Measurements from ENCODE around the gene PDCD1. TPM values are rescaled to one million over a fixed set of nuclear protein-coding genes. Genes with fewer than 3 reads are reported as not detected.

PDCD1 gene
- total RNA-seq, 1 experiment from 2014 or later, result not detected

DNA sequence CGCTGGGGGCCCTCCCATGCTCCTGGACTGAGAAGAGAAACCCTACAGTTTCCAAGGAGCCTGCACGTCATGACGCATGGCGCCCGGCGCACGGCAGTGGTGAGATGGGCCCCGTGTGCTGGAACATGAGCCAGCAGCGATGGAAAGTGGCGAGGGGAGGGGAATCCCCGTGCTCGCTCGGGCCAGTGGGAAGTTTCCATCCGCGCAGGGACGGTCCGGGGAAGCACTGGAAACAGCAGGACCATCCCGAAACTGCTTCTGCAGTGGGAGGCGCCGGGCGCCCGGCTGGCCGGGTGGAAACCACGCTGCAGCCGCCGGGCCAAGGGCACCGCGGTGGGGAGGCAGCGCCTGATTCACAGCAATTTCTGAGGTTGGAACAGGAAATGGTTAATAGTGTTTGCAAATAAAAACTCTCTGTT is 4.9 kb upstream of the PDCD1 start:
- Mint-ChIP-seq H3K4me1 (ENCODE audit: low read depth, unreplicated experiment) (peaks cover 15% of the 10 kb centered on the region), H3K27me3 (ENCODE audit: unreplicated experiment) (peaks cover 61% of the 10 kb centered on the region), H3K4me3 (ENCODE audit: low read depth, unreplicated experiment) (no peak overlapping the region), H3K9me3 (ENCODE audit: low read depth, unreplicated experiment) (peaks cover 17% of the 10 kb centered on the region), H3K27ac (ENCODE audit: unreplicated experiment) (no peak overlapping the region), H3K36me3 (ENCODE audit: insufficient read depth, unreplicated experiment) (no peaks in the 10 kb centered on the region)
- CTCF ChIA-PET, result no interaction called here
- TF ChIP-seq, protein P1, sequence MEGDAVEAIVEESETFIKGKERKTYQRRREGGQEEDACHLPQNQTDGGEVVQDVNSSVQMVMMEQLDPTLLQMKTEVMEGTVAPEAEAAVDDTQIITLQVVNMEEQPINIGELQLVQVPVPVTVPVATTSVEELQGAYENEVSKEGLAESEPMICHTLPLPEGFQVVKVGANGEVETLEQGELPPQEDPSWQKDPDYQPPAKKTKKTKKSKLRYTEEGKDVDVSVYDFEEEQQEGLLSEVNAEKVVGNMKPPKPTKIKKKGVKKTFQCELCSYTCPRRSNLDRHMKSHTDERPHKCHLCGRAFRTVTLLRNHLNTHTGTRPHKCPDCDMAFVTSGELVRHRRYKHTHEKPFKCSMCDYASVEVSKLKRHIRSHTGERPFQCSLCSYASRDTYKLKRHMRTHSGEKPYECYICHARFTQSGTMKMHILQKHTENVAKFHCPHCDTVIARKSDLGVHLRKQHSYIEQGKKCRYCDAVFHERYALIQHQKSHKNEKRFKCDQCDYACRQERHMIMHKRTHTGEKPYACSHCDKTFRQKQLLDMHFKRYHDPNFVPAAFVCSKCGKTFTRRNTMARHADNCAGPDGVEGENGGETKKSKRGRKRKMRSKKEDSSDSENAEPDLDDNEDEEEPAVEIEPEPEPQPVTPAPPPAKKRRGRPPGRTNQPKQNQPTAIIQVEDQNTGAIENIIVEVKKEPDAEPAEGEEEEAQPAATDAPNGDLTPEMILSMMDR (IDR thresholded peaks at IDR 0.05; ENCODE audit: unreplicated experiment), result no peak
- no peak for DNase-seq
- intact Hi-C loops (cut with micrococcal nuclease; ENCODE audit: unreplicated experiment), result no loop called here
- no TSS peak for BruUV-seq (replicated peaks)

DNA sequence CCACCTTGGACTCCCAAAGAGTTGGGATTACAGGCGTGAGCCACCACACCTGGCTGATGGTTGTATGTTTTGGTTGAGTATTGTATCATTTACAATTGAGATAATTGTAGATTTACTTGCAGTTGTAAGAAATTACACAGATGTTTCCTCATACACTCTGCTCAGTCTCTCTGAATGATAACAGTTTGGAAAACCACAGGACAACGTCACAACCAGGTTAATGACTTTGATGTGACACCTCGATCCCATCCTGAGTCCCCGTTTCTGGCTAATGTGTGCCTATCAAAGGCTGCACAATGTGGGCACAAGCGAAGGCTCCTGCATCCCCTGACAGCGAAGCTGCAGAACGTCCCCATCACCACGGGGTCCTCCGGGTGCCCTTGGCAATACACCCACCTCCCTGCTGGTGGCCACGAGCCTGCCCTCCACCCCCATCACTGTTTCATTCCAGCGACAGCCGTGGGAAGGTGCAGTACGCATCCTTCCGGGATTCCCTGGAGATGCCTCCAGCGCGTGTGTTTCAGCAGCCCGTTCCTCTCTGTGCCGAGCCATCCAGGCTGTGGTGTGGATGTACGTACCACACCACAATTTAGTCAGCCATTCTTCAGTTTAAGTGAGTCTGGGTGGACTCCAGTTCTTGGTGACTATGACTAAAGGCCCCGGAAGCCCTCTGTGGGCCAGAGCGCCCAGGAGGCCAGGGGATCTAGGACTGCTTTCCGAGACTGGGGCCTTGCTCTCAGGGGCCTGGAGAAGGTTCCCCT is 4.3 kb upstream of the PDCD1 start:
- peaks cover 17% of the 10 kb centered on the region for H3K9me3 Mint-ChIP-seq (ENCODE audit: low read depth, unreplicated experiment)
- intact Hi-C loops (cut with micrococcal nuclease; ENCODE audit: unreplicated experiment), result no loop called here
- TF ChIP-seq, protein P1 (IDR thresholded peaks at IDR 0.05; ENCODE audit: unreplicated experiment), result no peak
- DNase-seq, result no peak
- CTCF ChIA-PET, result no interaction called here
- no TSS peak for BruUV-seq (replicated peaks)
- H3K27me3 Mint-ChIP-seq (ENCODE audit: unreplicated experiment), result peaks cover 61% of the 10 kb centered on the region
- no peak overlapping the region for H3K27ac Mint-ChIP-seq (ENCODE audit: unreplicated experiment)
- H3K4me1 Mint-ChIP-seq (ENCODE audit: low read depth, unreplicated experiment), result peaks cover 15% of the 10 kb centered on the region
- no peaks in the 10 kb centered on the region for H3K36me3 Mint-ChIP-seq (ENCODE audit: insufficient read depth, unreplicated experiment)
- no peak overlapping the region for H3K4me3 Mint-ChIP-seq (ENCODE audit: low read depth, unreplicated experiment)

DNA sequence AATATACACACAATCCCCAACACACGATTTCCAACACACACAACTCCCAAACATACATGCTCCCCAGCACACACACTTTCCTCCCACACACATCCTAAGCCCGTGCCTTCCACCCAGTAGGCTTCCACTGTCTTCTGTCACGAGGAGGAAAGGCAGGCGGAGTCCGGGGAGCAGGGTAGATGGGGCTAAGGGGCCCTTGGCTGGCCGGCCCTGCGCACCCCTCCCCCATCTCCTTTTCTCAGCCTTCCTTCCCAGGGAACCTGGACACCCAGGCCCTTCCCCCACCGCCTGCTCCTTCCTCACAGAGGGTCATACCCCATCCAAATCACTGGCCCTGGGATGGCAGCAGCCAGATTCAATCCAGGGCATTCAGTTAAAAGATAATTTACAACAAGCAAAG is 3.4 kb upstream of the PDCD1 start:
- CTCF ChIA-PET, result no interaction called here
- H3K4me3 Mint-ChIP-seq (ENCODE audit: low read depth, unreplicated experiment), result no peak overlapping the region
- TF ChIP-seq, protein P1 (IDR thresholded peaks at IDR 0.05; ENCODE audit: unreplicated experiment), result no peak

DNA sequence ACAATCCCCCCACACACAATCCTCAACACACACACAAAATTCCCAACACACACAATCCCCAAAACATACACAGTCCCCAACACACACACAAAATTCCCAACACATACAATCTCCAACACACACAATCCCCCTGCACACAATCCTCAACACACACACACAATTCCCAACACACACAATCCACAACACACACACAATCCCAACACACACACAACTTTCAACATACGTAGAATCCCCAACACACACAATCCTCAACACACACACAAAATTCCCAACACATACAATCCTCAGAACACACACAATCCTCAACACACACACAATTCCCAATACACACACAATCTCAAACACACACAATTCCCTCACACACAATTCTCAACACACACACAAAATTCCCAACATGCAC is 2.6 kb upstream of the PDCD1 start:
- Mint-ChIP-seq H3K9me3 (ENCODE audit: low read depth, unreplicated experiment) (peaks cover 17% of the 10 kb centered on the region), H3K36me3 (ENCODE audit: insufficient read depth, unreplicated experiment) (no peaks in the 10 kb centered on the region), H3K27me3 (ENCODE audit: unreplicated experiment) (peaks cover 73% of the 10 kb centered on the region), H3K27ac (ENCODE audit: unreplicated experiment) (no peak overlapping the region), H3K4me3 (ENCODE audit: low read depth, unreplicated experiment) (no peak overlapping the region), H3K4me1 (ENCODE audit: low read depth, unreplicated experiment) (peaks cover 15% of the 10 kb centered on the region)
- intact Hi-C loops (cut with micrococcal nuclease; ENCODE audit: unreplicated experiment), result no loop called here
- BruUV-seq (replicated peaks), result no TSS peak
- DNase-seq, result no peak
- CTCF ChIA-PET, result no interaction called here
- TF ChIP-seq, protein P1 (IDR thresholded peaks at IDR 0.05; ENCODE audit: unreplicated experiment), result no peak

More for the DNA sequence above, 3.4 kb upstream of the PDCD1 start:
- no peak overlapping the region for H3K27ac Mint-ChIP-seq (ENCODE audit: unreplicated experiment)
- peaks cover 17% of the 10 kb centered on the region for H3K9me3 Mint-ChIP-seq (ENCODE audit: low read depth, unreplicated experiment)
- no TSS peak for BruUV-seq (replicated peaks)
- no peaks in the 10 kb centered on the region for H3K36me3 Mint-ChIP-seq (ENCODE audit: insufficient read depth, unreplicated experiment)
- DNase-seq, result no peak
- intact Hi-C loops (cut with micrococcal nuclease; ENCODE audit: unreplicated experiment), result no loop called here
- H3K27me3 Mint-ChIP-seq (ENCODE audit: unreplicated experiment), result peaks cover 68% of the 10 kb centered on the region
- H3K4me1 Mint-ChIP-seq (ENCODE audit: low read depth, unreplicated experiment), result peaks cover 15% of the 10 kb centered on the region

Data from Calu3 (cell line).